Prostate gland (tissue), 2 donors: Measurements from ENCODE around the gene TAGAP.

Source experiments
- POLR2A ChIP-seq: fragments of 450-650 bp; IDR thresholded peaks from one replicate; pipeline ENCODE4 v1.6.1; 2016; ENCODE audit warnings: antibody characterized with exemption, mild to moderate bottlenecking
- POLR2AphosphoS5 ChIP-seq: sonication (generic); formaldehyde crosslinking; IDR thresholded peaks from one replicate; pipeline ENCODE4 v1.6.1; 2017; ENCODE audit warnings: antibody characterized with exemption
- TF ChIP-seq, protein P1 (sequence below), 4 experiments: fragments of 200-600 bp in 2 of 4; fragments of 450-650 bp in 2 of 4; sonication (generic) in 2 of 4; IDR thresholded peaks; 1 replicate in 3 of 4; 2 replicates in 1 of 4; pipeline ENCODE4 v1.5.1; 2016 to 2019; ENCODE audit warnings: antibody characterized with exemption in 4 of 4, mild to moderate bottlenecking in 2 of 4, moderate library complexity in 2 of 4

DNA sequence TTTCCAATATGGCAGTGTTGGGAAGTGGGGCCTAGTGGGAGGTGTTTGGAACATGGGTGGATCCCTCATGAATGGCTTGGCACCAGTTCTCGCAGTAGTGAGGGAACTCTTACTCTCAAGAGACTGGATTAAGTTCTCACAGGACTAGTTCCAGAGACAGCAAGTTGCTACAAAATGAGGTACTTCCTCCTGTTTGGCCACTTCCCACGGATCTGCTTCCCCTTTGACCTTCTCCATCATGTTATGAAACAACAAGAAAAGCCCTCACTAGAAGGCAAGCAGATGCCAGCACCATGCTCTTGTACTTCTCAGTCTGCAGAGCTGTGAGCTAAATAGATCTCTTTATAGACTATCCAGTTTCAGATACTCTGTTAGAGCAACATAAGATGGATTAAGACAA, 47.9 kb downstream of the TAGAP start:
- TF ChIP-seq POLR2AphosphoS5, result no peak
- TF ChIP-seq, protein P1, sequence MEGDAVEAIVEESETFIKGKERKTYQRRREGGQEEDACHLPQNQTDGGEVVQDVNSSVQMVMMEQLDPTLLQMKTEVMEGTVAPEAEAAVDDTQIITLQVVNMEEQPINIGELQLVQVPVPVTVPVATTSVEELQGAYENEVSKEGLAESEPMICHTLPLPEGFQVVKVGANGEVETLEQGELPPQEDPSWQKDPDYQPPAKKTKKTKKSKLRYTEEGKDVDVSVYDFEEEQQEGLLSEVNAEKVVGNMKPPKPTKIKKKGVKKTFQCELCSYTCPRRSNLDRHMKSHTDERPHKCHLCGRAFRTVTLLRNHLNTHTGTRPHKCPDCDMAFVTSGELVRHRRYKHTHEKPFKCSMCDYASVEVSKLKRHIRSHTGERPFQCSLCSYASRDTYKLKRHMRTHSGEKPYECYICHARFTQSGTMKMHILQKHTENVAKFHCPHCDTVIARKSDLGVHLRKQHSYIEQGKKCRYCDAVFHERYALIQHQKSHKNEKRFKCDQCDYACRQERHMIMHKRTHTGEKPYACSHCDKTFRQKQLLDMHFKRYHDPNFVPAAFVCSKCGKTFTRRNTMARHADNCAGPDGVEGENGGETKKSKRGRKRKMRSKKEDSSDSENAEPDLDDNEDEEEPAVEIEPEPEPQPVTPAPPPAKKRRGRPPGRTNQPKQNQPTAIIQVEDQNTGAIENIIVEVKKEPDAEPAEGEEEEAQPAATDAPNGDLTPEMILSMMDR (IDR thresholded peaks at IDR 0.05), result no peak
- TF ChIP-seq POLR2A, result no peak
